H9 (cell line): ENCODE measurements around the gene ZDHHC19. TPM values are rescaled to one million over a fixed set of nuclear protein-coding genes. Genes with fewer than 3 reads are reported as not detected.

ENCODE experiments used
- DNase-seq: peaks from one replicate; pipeline ENCODE4 v3.0.0-alpha.2; 2017
- H2AFZ ChIP-seq: one replicate; pipeline ENCODE4 v1.6.1; 2013; ENCODE audit warnings: mild to moderate bottlenecking, low read length, control low read depth, moderate library complexity
- H2AK5ac ChIP-seq: 2 replicates; pipeline ENCODE4 v1.6.1; 2013; ENCODE audit warnings: low read length, control low read depth, mixed read lengths; ENCODE audit not compliant: insufficient read length
- H2BK120ac ChIP-seq: one replicate; pipeline ENCODE4 v1.6.1; 2013; ENCODE audit warnings: low read depth, mild to moderate bottlenecking, low read length, control low read depth, inconsistent platforms; ENCODE audit not compliant: poor library complexity, severe bottlenecking
- H2BK12ac ChIP-seq: 2 replicates; pipeline ENCODE4 v1.6.1; 2013; ENCODE audit warnings: low read length, control low read depth, mixed read lengths, low read depth; ENCODE audit not compliant: insufficient read length
- H2BK15ac ChIP-seq: 2 replicates; pipeline ENCODE4 v1.6.1; 2013; ENCODE audit warnings: low read depth, low read length, control low read depth
- H2BK20ac ChIP-seq: one replicate; pipeline ENCODE4 v1.6.1; 2013; ENCODE audit warnings: low read depth, mild to moderate bottlenecking, low read length, control low read depth, inconsistent platforms; ENCODE audit not compliant: poor library complexity, severe bottlenecking
- H2BK5ac ChIP-seq: 2 replicates; pipeline ENCODE4 v1.6.1; 2013; ENCODE audit warnings: low read length, control low read depth, mixed read lengths; ENCODE audit not compliant: insufficient read length
- H3K14ac ChIP-seq: 2 replicates; pipeline ENCODE4 v1.6.1; 2013; ENCODE audit warnings: low read length, control low read depth; ENCODE audit not compliant: insufficient read depth
- H3K18ac ChIP-seq: 2 replicates; pipeline ENCODE4 v1.6.1; 2013; ENCODE audit warnings: low read depth, mild to moderate bottlenecking, mixed read lengths, low read length, control low read depth; ENCODE audit not compliant: insufficient read length
- H3K23ac ChIP-seq: 2 replicates; pipeline ENCODE4 v1.6.1; 2013; ENCODE audit warnings: low read length, control low read depth, mixed read lengths, low read depth; ENCODE audit not compliant: insufficient read length
- H3K23me2 ChIP-seq: 2 replicates; pipeline ENCODE4 v1.6.1; 2013; ENCODE audit warnings: low read depth, mild to moderate bottlenecking, mixed read lengths, low read length, control low read depth; ENCODE audit not compliant: insufficient read length, poor library complexity, severe bottlenecking
- H3K27ac ChIP-seq: 2 replicates; pipeline ENCODE4 v1.5.1; 2013; ENCODE audit warnings: low read length, control low read depth, mixed read lengths, low read depth; ENCODE audit not compliant: insufficient read length
- H3K27me3 ChIP-seq: 2 replicates; pipeline ENCODE4 v1.6.1; 2013; ENCODE audit warnings: low read length, control low read depth, inconsistent platforms; ENCODE audit not compliant: insufficient read depth
- H3K4ac ChIP-seq: 2 replicates; pipeline ENCODE4 v1.6.1; 2013; ENCODE audit warnings: low read depth, mild to moderate bottlenecking, control low read depth, inconsistent platforms, low read length, moderate library complexity
- H3K4me1 ChIP-seq: 2 replicates; pipeline ENCODE4 v1.6.1; 2013; ENCODE audit warnings: low read length, control low read depth, inconsistent platforms; ENCODE audit not compliant: insufficient read depth
- H3K4me2 ChIP-seq: 2 replicates; pipeline ENCODE4 v1.6.1; 2013; ENCODE audit warnings: low read length, control low read depth, mixed read lengths; ENCODE audit not compliant: insufficient read length, insufficient read depth
- H3K56ac ChIP-seq: 2 replicates; pipeline ENCODE4 v1.6.1; 2013; ENCODE audit warnings: low read depth, mild to moderate bottlenecking, mixed read lengths, low read length, control low read depth; ENCODE audit not compliant: insufficient read length
- H3K79me1 ChIP-seq: 2 replicates; pipeline ENCODE4 v1.6.1; 2013; ENCODE audit warnings: low read depth, mild to moderate bottlenecking, moderate library complexity, low read length, control low read depth, inconsistent platforms; ENCODE audit not compliant: insufficient read depth, poor library complexity, severe bottlenecking
- H3K79me2 ChIP-seq: 2 replicates; pipeline ENCODE4 v1.6.1; 2013; ENCODE audit warnings: low read length, control low read depth, inconsistent platforms; ENCODE audit not compliant: insufficient read depth
- H3K9ac ChIP-seq: 2 replicates; pipeline ENCODE4 v1.6.1; 2013; ENCODE audit warnings: low read length, control low read depth, mixed read lengths; ENCODE audit not compliant: insufficient read length; ENCODE audit errors: extremely low read depth
- H3K9me3 ChIP-seq: one replicate; pipeline ENCODE4 v1.6.1; 2013; ENCODE audit warnings: low read depth, low read length, inconsistent platforms; ENCODE audit not compliant: control insufficient read depth
- H3T11ph ChIP-seq: one replicate; pipeline ENCODE4 v1.6.1; 2013; ENCODE audit warnings: mild to moderate bottlenecking, low read length, control low read depth, inconsistent platforms
- H4K20me1 ChIP-seq: one replicate; pipeline ENCODE4 v1.6.1; 2013; ENCODE audit not compliant: control insufficient read depth, insufficient read length, insufficient read depth
- H4K5ac ChIP-seq: 2 replicates; pipeline ENCODE4 v1.6.1; 2013; ENCODE audit warnings: low read depth, mild to moderate bottlenecking, mixed read lengths, low read length, control low read depth; ENCODE audit not compliant: insufficient read length
- H4K8ac ChIP-seq: replicated peaks from 2 replicates; pipeline ENCODE4 v1.6.1; 2013; ENCODE audit warnings: low read length, control low read depth, mixed read lengths, low read depth; ENCODE audit not compliant: insufficient read length
- H4K91ac ChIP-seq: 2 replicates; pipeline ENCODE4 v1.6.1; 2013; ENCODE audit warnings: low read depth, mild to moderate bottlenecking, moderate library complexity, mixed read lengths, low read length, control low read depth; ENCODE audit not compliant: insufficient read length
- H3K27ac Mint-ChIP-seq, 3 experiments: 2 replicates in 2 of 3; 3 replicates in 1 of 3; pipeline ENCODE4 v1.8.0; 2020 to 2021; ENCODE audit warnings: mixed read lengths in 3 of 3, mild to moderate bottlenecking in 1 of 3, moderate library complexity in 1 of 3
- H3K27me3 Mint-ChIP-seq: 2 replicates; pipeline ENCODE4 v1.8.0; 2021; ENCODE audit warnings: low read depth, mild to moderate bottlenecking, moderate library complexity, mixed read lengths
- H3K36me3 Mint-ChIP-seq, 3 experiments: 2 replicates in 2 of 3; 3 replicates in 1 of 3; pipeline ENCODE4 v1.8.0; 2020 to 2021; ENCODE audit warnings: low read depth in 3 of 3, mixed read lengths in 3 of 3; ENCODE audit not compliant: insufficient read depth in 1 of 3
- H3K4me1 Mint-ChIP-seq, 2 experiments: 2 replicates each; pipeline ENCODE4 v1.8.0; 2020; ENCODE audit warnings: mixed read lengths in 2 of 2
- H3K4me3 Mint-ChIP-seq, 2 experiments: 2 replicates in 1 of 2; 3 replicates in 1 of 2; pipeline ENCODE4 v1.8.0; 2020 to 2021; ENCODE audit warnings: mild to moderate bottlenecking in 2 of 2, mixed read lengths in 2 of 2, moderate library complexity in 1 of 2
- H3K9me3 Mint-ChIP-seq, 2 experiments: 2 replicates in 1 of 2; 3 replicates in 1 of 2; pipeline ENCODE4 v1.8.0; 2020; ENCODE audit warnings: mild to moderate bottlenecking in 2 of 2, mixed read lengths in 2 of 2, moderate library complexity in 1 of 2
- WGBS: extraction: QIAGEN DNeasy Blood & Tissue Kit; methylation state at CpG from one replicate; pipeline ENCODE4 v1.1.7; 2013; ENCODE audit warnings: missing lambda C conversion rate, low lambda C conversion rate, mixed read lengths; ENCODE audit not compliant: insufficient read length; ENCODE audit errors: extremely low coverage; 5-methylcytosine and 5-hydroxymethylcytosine counted together
- long read RNA-seq: library from polyadenylated mRNA; unstranded; transcript quantifications from one replicate; pipeline ENCODE4 v2.0.0, GENCODE V29; 2020
- total RNA-seq: library from RNA; stranded (reverse); gene quantifications from 2 replicates; pipeline ENCODE4 v1.2.1, GENCODE V29; 2021
- TF ChIP-seq, protein P1 (sequence below): fragments of 200-600 bp; sonication (generic); conservative IDR thresholded peaks from 3 replicates; pipeline ENCODE4 v1.8.0; 2021; ENCODE audit warnings: antibody characterized with exemption, mild to moderate bottlenecking

ZDHHC19 gene, protein sequence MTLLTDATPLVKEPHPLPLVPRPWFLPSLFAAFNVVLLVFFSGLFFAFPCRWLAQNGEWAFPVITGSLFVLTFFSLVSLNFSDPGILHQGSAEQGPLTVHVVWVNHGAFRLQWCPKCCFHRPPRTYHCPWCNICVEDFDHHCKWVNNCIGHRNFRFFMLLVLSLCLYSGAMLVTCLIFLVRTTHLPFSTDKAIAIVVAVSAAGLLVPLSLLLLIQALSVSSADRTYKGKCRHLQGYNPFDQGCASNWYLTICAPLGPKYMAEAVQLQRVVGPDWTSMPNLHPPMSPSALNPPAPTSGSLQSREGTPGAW
- total RNA-seq: 1.6 and 2.2 TPM in 2 replicates
- long read RNA-seq, partial matches to known transcripts: 1 of 3 reads
- long read RNA-seq, other reads (novel, unspliced or antisense): 2 of 3 reads

DNA sequence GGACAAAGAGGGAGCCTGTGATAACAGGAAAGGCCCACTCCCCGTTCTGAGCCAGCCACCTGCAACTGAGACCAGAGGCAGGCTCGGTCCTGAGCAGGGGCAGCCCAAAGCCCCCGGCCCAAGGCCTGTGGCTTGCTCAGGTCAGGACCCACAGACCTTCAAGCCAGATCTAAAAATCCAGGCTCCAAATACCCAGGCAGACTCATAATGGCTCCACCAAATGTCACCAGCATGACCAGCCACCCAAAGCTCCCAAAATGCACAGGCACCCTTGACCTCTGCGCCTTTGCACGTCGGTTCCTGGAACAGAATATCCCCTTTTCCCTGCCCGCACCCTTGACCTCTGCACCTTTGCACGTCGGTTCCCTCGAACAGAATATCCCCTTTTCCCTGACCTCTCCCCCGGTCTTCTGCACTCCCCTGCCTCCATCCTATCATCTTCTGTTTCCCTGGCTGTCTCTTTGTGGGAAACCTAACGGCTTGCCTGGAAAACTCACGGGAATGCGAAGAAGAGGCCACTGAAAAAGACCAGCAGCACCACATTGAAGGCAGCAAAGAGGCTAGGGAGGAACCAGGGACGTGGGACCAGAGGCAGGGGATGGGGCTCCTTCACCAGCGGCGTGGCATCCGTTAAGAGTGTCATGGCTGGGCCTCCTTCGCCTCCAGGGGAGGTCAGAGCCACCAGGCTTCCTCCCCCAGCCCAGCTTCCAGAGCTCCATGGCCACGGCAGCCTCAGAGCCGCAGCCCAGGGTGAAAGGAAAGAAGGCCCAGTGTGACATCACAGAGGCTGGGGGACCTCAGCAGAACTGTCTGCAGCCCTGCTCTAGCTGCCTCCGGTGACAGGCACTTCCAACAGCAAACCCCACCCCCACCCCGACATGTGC, at the start of gene ZDHHC19:
Gene ZDHHC19 (minus strand): TSS at position 728 of the 884 bp plus-strand sequence. CDS start 85 bp downstream, at position 643.
- Histone ChIP-seq H3K56ac (no peak within 1 kb of the TSS), H2BK12ac (no peak within 1 kb of the TSS), H3K9ac (no peak within 1 kb of the TSS), H2BK20ac (no peak within 1 kb of the TSS), H3K23ac (no peak within 1 kb of the TSS), H4K91ac (no peak within 1 kb of the TSS), H2AFZ (no peak within 1 kb of the TSS), H3K14ac (no peak within 1 kb of the TSS; the same call in 1 of the 2 replicates), H3K23me2 (peaks cover 8% of the 10 kb centered on the region), H3K9me3 (no peaks in the 10 kb centered on the region), H2AK5ac (no peak within 1 kb of the TSS), H2BK5ac (no peak within 1 kb of the TSS), H2BK15ac (no peak within 1 kb of the TSS), H3K4me1 (0 out of 2 replicates have a peak, but pooled peaks cover under 1% of the 10 kb centered on the region), H3K4me2 (no peak within 1 kb of the TSS), H3T11ph (no peak within 1 kb of the TSS), H2BK120ac (no peak within 1 kb of the TSS), H3K27me3 (no peaks in the 10 kb centered on the region; the same call in 1 of the 2 replicates), H3K79me2 (no peaks in the 10 kb centered on the region), H3K18ac (no peak within 1 kb of the TSS), H3K4ac (no peak within 1 kb of the TSS), H4K20me1 (no peaks in the 10 kb centered on the region), H4K5ac (no peak within 1 kb of the TSS), H3K27ac (no peak within 1 kb of the TSS), H4K8ac (no peak within 1 kb of the TSS), H3K79me1 (no peaks in the 10 kb centered on the region)
- TF ChIP-seq, protein P1, sequence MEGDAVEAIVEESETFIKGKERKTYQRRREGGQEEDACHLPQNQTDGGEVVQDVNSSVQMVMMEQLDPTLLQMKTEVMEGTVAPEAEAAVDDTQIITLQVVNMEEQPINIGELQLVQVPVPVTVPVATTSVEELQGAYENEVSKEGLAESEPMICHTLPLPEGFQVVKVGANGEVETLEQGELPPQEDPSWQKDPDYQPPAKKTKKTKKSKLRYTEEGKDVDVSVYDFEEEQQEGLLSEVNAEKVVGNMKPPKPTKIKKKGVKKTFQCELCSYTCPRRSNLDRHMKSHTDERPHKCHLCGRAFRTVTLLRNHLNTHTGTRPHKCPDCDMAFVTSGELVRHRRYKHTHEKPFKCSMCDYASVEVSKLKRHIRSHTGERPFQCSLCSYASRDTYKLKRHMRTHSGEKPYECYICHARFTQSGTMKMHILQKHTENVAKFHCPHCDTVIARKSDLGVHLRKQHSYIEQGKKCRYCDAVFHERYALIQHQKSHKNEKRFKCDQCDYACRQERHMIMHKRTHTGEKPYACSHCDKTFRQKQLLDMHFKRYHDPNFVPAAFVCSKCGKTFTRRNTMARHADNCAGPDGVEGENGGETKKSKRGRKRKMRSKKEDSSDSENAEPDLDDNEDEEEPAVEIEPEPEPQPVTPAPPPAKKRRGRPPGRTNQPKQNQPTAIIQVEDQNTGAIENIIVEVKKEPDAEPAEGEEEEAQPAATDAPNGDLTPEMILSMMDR: no peak
- H3K4me3 Mint-ChIP-seq: no peak within 1 kb of the TSS
- H3K27me3 Mint-ChIP-seq: peaks cover 15% of the 10 kb centered on the region
- H3K9me3 Mint-ChIP-seq: peaks cover 0 to 2% of the 10 kb centered on the region in 2 experiments; a peak in 1 of 5 replicates
- H3K36me3 Mint-ChIP-seq: peaks cover 0 to 4% (median 2%) of the 10 kb centered on the region in 3 experiments; a peak in 2 of 7 replicates
- peak; percentile 40 for DNase-seq
- no CpG with 5 or more reads among the region's 23 CpGs for WGBS
- H3K4me1 Mint-ChIP-seq: peaks cover 13 to 36% of the 10 kb centered on the region in 2 experiments
- H3K27ac Mint-ChIP-seq: peak within 1 kb of the TSS in 1 of 3 experiments; percentile 14; a peak in 1 of 7 replicates
